Measurements from ENCODE around the gene LDLRAP1.
"Not testable (repeated sequence)": the region's sequence is repeated elsewhere in the genome, so short reads cannot be mapped to it uniquely, and the experiment has no call there.

LDLRAP1 gene, protein sequence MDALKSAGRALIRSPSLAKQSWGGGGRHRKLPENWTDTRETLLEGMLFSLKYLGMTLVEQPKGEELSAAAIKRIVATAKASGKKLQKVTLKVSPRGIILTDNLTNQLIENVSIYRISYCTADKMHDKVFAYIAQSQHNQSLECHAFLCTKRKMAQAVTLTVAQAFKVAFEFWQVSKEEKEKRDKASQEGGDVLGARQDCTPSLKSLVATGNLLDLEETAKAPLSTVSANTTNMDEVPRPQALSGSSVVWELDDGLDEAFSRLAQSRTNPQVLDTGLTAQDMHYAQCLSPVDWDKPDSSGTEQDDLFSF

DNA sequence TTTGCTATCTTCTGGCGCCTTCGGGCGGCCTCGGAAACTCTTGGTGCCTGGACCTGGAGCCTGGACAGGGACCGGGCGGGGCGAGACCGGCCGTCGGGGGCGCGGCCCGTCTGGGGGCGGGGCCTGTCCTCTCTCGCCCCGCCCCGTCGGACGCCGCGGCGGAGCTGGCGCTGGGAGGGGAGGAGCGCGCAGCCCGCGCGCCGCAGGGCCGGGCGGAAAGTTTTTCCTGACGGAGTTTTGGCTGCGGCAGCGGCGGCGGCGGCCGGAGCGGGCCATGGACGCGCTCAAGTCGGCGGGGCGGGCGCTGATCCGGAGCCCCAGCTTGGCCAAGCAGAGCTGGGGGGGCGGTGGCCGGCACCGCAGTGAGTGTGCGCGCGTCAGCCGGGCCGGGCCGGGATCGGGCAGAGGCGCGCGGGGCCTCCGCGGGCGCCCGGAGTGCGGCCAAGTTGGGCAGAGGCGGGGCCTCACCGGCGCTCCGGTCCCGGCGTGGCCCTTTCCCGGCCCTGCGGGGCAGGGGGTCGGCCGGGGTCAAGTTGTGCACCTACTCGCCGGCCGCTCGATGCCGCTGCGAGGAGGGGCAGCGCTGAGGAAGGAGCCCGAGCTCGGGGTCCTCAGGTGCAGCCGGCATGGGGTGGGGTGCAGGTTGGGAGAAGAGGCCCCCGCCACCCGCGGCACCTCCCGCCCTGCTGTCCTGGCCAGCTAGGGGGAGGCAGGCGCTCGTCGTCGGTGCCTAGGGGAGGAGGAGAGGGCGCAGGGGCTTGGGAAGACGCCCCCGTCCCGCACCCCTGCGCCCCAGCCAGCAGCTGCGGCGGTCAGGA lies at the start of gene LDLRAP1:
LDLRAP1 (plus strand) TSS at position 182 of the 818 bp plus-strand sequence; CDS start at position 275, 93 bp downstream.
- peak; percentile 80 for DNase-seq (ENCODE audit: low read depth)

DNA sequence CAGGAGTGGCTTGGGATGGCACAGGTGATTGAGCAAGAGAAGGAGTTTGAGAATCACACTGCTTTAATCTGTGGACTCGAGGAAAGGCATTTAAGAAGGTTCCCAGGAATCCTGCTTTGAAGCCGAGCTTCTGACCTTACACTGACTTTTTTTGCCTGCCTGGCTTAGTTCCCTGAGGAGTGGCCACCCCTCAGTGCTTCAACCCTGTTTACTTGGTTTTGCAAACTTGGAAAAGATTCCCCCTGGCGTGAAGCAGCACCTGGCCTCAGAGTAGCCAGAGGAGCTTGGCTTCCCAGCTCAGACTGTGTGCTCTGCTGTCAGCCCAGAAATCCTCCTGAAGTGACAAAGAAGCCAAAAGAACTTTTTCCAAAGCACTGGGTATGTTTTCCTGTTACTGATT lies 48.5 kb upstream of the LDLRAP1 start:
- no peak for DNase-seq (ENCODE audit: low read depth)

DNA sequence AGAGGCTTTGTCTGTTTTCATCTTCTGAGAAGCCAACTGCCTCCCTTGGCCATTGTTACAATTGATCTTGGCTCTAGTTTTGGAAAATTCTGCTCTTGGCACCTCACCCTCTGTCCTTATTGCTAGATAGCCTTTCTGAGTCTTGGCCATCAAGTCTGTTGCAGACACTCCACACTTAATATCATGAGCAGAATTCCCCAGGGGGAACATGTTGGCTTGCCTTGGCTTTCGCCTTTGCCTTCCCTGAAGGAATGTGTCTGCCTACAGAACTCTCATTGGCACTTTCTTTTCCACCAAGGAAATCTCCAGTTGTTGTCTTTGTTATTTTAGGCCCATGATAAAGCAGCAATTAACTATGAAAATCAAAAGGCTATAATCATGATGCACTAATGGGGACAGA lies 42.7 kb upstream of the LDLRAP1 start:
- DNase-seq (ENCODE audit: low read depth), result peak; percentile 46

DNA sequence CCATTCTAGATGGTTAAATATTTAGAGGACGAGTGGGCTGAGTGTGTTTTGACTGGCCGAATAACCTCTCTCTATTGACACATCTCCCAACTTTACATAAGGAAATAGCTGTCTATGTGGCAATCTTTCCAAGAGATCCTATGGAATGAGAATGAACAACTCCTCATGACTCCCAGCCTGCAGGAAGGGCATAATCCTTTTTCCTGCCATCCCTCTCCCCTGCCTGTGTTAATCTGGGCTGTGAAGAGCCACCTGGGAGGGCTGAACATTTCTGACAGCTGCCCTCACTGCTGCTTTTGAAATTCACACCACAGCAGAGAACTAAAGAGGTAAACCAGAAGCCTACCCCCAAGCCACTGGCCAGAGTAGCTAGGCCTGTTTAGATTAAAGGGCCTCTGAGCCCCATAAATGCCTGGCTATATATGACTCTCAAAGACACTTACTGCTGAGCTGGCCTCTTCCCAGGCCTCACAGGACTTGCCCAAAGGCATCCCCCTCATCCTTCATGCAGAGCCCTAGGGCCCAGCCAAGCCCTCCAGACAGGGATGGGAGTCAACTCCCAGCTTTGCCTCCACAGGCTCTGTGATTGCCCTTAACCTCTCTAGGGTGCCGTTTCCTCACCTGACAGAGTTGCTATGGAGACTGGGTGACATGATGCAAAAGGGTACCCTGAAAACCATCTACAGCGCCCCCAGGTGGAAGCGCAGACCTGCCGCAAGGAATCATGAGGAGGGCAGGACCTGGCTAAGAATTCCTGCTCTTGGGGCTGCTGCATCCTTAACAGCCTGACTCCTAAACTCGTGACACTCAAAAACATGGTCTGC lies 42.0 kb upstream of the LDLRAP1 start:
- peak; percentile 90 for DNase-seq (ENCODE audit: low read depth)

DNA sequence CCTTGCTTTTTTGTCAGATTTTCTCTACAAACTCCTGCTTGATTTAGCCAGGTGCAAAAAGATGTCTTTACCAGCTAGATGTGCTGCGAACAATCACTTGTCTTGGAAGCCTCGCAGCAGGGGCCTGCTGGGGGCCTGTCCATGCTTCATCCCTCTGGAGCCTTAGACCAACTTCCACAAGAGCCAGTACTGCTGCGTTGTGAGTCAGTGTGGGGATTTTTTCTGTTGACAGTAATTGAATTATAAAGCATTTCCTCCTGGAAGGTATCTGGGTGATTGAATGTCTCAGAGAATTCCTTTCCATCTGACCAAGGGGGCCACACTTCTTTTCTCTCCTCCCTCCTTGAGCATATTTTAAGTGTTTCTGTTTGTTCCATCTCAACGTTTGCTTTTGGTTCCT lies 40.4 kb upstream of the LDLRAP1 start:
- DNase-seq (ENCODE audit: low read depth), result peak; percentile 65

DNA sequence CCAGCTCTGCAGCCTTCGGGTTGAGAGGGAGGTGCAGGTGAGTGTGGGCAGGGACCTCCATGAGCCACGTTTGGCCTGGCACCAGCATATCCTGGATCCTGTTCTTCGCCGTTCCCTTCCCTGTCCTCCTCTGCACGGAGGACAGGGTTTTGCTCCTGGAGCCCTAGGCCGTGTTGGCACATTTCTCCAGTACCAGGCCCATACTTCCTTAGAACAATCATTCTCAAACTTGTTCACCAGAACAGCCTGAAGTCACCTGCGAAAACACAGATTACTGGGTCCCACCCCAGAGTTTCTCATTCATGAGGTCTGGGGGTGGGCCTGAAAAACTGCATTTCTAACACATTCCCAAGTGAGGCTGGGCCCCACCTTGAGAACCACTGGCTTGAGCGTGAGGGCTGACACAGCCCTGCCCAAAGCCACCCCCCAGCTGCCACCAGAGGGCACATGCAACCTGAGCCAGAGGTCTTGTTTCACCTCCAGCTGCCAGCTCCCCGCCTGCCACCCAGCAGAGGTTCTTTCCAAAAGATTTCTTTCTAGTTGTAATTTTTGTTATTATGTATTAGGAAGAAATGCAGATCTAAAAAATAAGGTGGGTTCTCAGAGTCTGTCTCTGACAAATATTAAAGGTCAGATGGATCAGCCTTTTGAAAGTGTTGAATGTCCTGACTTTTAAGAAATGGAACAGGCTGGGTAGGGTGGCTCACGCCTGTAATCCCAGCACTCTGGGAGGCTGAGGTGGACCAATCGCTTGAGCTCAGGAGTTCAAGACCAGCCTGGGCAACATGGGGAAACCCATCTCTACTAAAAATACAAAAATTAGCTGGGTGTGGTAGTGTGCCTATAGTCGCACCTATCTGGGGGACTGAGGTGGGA lies 39.6 kb upstream of the LDLRAP1 start:
- DNase-seq (ENCODE audit: low read depth), result peak; percentile 33

DNA sequence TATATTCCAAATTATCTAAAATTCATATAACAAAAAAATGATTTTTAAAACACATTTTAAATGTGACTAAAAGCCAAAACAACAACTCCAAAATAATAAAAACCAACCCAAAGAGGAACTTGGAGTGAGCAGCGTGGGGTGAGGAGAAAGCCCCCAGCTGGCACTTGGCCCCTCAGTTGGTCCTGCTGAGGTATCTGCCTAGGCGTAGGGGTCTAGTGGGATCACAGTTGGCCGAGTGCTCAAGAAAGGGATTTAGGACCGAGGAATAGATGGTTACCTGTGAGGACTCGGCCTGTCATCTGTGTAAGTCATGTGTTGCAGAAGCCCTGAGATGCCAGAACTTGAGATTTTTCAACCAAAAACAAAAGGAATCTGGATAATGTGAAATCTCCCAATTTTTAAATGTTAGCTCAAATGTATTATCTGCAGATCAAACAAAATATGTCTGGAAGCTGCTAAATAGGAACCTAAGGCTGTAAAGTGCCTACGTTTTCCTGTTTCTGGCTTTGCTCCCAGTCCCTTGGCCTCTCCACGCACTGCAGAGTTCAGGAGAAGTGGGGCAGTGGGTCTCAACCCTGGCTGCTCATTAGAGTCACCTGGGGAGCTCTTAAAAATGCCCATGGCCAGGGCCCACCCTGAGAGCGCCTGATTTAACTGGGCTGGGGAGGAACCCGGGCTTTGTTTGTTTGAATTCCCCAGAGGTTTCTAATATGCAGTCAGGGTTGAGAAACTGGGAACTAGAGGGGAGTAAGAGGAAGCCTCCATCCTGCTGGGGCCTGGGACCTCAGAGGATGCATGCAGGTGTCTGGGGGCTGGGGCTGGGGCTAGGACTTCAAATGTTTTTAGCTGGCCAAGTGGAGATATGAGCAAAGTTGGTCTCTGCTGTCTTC lies 38.5 kb upstream of the LDLRAP1 start:
- peak; percentile 31 for DNase-seq (ENCODE audit: low read depth)

DNA sequence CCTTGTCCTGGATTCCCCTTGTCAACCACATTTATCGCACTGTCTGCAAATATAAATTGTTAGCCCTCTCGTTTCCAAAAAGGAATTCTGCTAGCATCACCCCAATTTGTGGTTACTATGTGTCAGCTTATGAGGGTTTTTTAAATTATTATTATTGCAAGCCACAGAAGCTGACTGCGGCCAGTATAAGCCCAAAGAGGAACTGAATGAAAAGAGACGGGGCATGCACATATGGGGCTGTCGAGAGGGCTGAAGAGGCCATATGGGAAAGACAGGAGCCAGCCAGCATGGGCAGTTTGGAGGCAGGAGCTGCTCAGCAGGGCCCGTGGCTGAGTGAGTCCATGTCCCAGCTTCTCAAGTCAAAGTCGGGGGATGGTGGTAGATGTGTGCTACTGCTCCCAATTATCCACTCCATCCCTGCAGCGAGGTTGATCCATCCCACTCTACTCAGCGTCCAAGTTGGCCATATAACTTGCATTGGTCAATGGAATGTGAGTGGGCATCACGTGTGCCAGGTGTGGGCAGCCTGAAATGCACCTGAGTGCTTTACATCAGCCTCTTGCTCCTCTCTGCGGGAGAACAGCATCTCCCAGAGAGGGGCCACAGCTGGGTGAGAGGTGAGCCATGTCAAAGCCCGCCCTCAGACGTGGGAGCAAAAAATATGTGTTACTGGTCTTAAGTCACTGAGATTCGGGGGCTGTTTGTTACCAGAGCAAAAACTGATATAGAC lies 37.6 kb upstream of the LDLRAP1 start:
- no peak for DNase-seq (ENCODE audit: low read depth)

DNA sequence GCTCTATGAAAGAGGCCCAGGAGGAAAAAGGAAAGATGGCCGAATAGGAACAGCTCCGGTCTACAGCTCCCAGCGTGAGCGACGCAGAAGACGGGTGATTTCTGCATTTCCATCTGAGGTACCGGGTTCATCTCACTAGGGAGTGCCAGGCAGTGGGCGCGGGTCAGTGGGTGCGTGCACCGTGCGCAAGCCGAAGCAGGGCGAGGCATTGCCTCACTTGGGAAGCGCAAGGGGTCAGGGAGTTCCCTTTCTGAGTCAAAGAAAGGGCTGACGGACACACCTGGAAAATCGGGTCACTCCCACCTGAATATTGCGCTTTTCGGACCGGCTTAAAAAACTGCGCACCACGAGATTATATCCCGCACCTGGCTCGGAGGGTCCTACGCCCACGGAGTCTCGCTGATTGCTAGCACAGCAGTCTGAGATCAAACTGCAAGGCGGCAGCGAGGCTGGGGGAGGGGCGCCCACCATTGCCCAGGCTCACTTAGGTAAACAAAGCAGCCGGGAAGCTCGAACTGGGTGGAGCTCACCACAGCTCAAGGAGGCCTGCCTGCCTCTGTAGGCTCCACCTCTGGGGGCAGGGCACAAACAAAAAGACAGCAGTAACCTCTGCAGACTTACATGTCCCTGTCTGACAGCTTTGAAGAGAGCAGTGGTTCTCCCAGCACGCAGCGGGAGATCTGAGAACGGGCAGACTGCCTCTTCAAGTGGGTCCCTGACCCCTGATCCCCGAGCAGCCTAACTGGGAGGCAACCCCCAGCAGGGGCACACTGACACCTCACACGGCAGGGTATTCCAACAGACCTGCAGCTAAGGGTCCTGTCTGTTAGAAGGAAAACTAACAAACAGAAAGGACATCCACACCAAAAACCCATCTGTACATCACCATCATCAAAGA lies 36.6 kb upstream of the LDLRAP1 start:
- not testable (repeated sequence) for DNase-seq (ENCODE audit: low read depth)

DNA sequence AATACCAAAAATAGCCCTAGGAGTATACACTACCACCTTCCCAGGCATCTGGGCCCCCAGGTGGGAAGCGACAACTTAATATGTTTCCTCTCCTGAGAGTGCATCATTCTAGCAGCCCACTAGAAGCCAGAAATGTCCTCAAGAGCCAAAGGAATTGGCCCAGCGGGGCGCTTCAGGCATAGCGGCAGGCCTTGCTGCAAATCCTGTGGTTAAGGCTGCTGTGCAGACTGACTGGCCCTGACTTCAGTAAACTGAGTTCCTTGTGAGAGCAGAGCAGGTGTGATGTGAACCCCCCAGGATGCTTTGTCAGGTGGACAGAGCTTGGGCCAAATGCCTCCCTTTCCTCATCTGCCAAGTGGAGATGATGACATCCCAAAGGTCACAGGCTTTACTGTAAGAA lies 29.7 kb upstream of the LDLRAP1 start:
- DNase-seq (ENCODE audit: low read depth), result no peak

DNA sequence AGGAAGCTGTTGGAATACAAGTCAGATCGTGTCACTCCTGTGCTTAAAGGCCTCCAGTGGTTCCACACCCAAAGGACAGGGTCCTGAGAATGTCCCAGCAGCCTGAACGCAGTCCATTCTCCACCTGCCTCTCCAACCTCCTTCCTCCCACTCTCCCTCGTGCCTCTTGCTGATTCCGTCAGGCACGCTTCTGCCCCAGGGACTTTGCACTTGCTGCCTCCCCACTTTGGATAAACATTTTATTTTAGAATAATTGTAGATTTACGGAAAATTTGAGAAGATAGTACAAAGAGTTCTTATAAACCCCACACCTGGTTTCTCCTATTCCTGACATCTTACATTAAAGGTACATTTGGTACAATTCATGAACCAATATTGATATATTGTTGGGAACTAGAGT lies 28.4 kb upstream of the LDLRAP1 start:
- DNase-seq (ENCODE audit: low read depth), result no peak

DNA sequence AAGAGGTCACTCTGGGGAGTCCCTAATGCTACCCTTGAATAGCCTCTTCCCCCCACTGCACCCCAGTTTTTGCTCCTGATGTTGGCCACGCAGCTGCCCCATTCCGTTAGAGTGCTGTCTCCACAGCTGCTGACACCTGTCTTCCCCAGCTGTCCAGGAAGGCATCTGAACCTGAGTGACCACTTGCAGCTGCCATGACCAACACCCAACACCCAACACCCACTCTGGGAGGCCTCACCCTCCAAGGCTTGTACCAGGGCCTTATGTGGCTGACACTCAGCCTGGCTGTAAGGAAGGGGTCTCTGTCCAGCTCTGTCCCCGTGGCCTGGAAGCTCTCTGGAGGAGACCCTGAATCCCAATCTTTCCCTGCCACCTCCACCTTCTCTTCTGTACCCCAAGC lies 26.7 kb upstream of the LDLRAP1 start:
- DNase-seq (ENCODE audit: low read depth), result no peak

DNA sequence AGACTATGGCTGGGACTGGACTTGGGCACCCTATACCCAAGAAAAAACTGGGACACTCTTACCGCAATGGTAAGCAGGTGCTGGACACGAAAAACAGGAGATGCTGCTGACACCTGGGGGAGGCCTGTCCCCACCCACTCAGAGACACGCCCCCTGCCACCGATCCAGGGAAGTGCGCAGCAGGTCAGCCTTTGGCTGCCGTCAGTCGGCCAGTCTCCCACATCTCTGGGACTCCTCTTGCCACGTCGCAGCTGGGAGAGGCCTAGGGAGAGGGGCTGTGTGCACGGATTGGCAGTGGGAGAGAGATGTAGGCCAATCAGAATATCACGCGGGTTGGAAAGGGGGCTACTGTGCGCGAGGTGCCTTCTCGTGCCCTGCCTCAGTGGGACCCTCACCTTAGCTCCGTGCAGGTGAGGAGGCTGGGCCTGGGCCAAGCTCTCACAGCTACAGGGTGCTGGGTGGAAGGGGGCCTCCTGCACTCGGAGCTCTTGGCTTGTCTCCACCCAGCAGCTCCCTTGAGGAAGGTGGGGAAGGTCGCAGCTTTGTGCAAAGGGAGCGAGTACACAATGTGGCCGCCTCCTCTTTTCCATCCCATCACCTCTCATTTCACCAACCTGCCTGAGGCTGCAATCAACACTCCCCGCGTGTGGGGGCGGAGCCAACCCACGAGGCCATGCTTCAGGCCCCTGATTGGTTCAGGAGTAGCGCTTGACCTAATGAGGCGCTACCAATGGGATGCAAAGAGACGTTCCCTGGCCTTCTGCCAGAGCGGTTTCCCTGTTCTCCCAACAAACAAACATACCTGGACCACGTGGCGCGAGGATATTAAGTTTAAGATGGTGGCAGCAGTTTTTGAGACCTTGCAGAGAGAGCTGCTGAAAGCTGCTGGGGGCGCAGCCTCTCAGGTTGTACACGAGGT lies 25.7 kb upstream of the LDLRAP1 start:
- DNase-seq (ENCODE audit: low read depth), result no peak

DNA sequence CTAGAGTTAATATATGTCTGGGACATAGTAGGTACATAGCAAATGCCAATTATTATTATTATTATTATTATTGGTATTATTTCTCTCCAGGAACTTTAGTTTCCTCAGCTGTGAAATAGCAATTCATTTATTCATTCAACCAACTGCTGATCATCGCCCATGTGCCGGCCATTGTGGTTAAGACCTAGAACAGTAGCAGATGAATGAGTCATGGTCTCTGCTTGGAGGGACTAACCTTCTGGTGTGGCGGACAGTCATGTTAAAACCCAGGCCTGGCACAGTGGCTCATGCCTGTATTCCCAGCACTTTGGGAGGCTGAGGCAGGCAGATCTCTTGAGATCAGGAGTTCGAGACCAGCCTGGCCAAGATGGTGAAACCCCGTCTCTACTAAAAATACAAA lies 23.8 kb upstream of the LDLRAP1 start:
- DNase-seq (ENCODE audit: low read depth), result peak; percentile 85

DNA sequence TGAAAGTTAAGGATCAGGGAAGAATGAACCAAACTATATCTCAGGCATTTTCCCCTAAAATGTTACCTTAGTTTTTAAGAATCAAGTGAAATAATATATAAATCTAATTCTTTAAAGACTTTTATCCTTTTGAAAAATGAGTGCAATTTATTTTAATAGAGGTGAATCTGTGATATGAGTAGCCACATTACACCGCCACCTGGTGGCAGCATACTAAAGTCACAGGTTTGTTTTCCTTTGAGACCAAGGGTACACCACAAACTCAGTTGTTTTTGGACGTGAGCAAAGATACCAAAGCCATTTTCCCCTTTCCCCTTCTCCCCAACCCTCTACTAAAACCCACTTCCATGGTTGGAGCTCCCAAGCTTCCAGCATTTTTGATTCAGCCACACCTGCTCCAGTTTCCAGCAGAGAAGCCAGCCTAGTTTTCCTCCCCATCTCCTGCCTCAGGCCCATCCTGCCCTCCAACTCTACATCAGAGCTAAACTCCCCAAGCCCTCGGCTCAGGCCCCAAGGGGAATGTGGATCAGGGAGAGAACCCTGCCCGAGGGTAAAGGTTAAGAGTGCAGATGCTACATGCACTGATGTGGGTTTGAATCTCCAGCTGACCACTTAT lies 22.9 kb upstream of the LDLRAP1 start:
- peak; percentile 67 for DNase-seq (ENCODE audit: low read depth)

DNA sequence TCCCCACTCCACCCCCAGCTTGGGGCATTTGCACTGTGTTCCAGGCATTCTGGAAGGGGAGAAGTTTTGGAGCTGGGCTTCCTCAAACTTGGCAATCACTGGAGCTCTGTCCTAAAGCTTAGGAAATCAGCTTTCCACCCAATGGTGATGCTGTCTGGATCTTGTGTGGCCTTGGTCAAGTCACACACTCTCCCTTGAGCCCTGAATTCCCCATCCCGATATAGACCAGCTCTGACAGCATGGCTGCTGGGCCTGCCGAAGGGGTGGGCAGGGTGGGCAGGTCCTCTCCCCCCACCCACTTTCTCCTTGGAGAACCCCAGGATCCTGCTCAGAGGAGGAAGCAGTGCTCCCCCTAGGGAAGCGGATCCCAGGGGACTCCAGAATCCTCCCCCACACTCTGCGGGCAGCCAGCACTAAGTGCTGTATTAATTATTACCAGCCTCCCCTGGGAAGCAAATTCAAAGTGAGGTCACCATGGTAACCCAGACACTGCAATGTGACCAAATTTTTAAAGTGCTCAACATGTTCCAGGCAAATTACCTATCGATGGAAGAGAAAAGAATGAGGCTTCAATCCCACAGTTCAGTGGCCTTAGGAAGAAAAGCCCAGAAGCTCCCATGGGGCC lies 21.3 kb upstream of the LDLRAP1 start:
- DNase-seq (ENCODE audit: low read depth), result no peak

DNA sequence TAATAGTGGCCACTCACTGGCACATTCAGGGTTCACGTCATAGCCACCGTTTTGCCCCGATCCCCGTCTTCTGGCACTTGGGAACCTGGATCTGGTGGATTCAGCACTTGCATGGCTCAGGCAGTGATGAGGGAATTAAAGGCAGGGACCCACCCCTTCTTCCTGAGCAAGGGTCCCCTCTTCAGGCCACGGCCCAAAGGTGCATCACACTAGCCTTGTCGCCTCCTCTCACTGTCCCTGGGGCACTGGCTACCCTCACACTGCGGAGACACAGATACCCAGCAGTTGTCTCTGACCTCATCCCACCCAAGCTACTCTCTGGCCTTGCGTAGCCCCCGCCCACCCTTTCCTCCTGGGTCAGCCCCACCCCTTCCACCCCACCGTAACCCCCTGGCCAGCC lies 19.9 kb upstream of the LDLRAP1 start:
- DNase-seq (ENCODE audit: low read depth), result peak; percentile 37

All from EH (cell line).